Stimulated activated naive CD8-positive, alpha-beta T cell treated with anti-CD3 and anti-CD28 coated beads, Interleukin-15, amount 100 ng/mL, for 72 hours (primary cell): ENCODE data around the gene TCF12.

Source experiments
- ATAC-seq: fragments of 150-1000 bp; cut with Tn5 transposase; 2 replicates; pipeline ENCODE4 v1.10.0; 2021; ENCODE audit warnings: mild to moderate bottlenecking, moderate library complexity
- DNase-seq, 2 donors: peaks; one replicate each; pipeline ENCODE4 v3.0.0; 2021 to 2022
- H3K27ac Mint-ChIP-seq, 2 donors: one replicate each; pipeline ENCODE4 v1.8.0; 2022; ENCODE audit warnings: mild to moderate bottlenecking in 2 of 2, mixed read lengths in 2 of 2, moderate library complexity in 2 of 2
- H3K27me3 Mint-ChIP-seq: one replicate; pipeline ENCODE4 v1.8.0; 2022; ENCODE audit warnings: mixed read lengths
- H3K4me1 Mint-ChIP-seq: one replicate; pipeline ENCODE4 v1.8.0; 2022; ENCODE audit warnings: mild to moderate bottlenecking, mixed read lengths
- H3K4me3 Mint-ChIP-seq, 2 donors: one replicate each; pipeline ENCODE4 v1.8.0; 2022; ENCODE audit warnings: mild to moderate bottlenecking in 2 of 2, mixed read lengths in 2 of 2, moderate library complexity in 1 of 2
- H3K9me3 Mint-ChIP-seq, 2 donors: one replicate each; pipeline ENCODE4 v1.8.0; 2022; ENCODE audit warnings: mixed read lengths in 2 of 2

The TCF12 gene

GRCh38 chr15:57337868-57338411, 419.5 kb downstream of the TCF12 start:
- H3K4me3 Mint-ChIP-seq: no peak overlapping the region
- ATAC-seq (no peak), DNase-seq (no peak)
- H3K9me3 Mint-ChIP-seq: no peaks in the 10 kb centered on the region
- peaks cover 29% of the 10 kb centered on the region for H3K27me3 Mint-ChIP-seq
- H3K27ac Mint-ChIP-seq: peak overlapping the region in 1 of 2 donors; percentile 71
- no peaks in the 10 kb centered on the region for H3K4me1 Mint-ChIP-seq

GRCh38 chr15:57339321-57339720, 420.9 kb downstream of the TCF12 start:
- Mint-ChIP-seq H3K4me1 (no peaks in the 10 kb centered on the region), H3K4me3 (no peak overlapping the region), H3K27ac (peak overlapping the region in 1 of 2 donors; percentile 7), H3K9me3 (no peaks in the 10 kb centered on the region), H3K27me3 (peaks cover 21% of the 10 kb centered on the region)
- DNase-seq (no peak), ATAC-seq (no peak)
